HepG2 (cell line): Measurements from ENCODE around the gene GDF9.

Experiments
- MTF1 ChIP-seq: sonication (generic); formaldehyde crosslinking; IDR thresholded peaks from 2 replicates; pipeline ENCODE4 v1.5.0; 2020; ENCODE audit warnings: missing genetic modification reagents
- TF ChIP-seq, protein P1 (sequence below): sonication (generic); formaldehyde crosslinking; IDR thresholded peaks from 2 replicates; pipeline ENCODE4 v1.5.0; 2020; ENCODE audit warnings: mild to moderate bottlenecking, missing genetic modification reagents, moderate library complexity

DNA sequence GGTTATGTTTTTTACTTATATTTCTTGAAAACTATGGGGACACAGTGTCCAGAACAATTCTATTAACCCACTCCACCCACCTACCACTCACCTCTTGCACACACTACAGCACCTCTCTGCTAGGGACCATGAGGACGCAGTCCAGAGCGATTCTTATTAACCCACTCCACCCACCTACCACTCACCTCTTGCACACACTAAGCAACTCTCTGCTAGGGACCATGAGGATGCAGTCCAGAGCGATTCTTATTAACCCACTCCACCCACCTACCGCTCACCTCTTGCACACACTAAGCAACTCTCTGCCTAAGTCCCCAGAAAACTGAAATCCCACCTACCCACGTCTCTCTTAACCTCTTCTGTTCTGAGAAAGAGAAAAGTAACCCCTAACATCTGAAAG is 33.7 kb downstream of the GDF9 start:
- TF ChIP-seq MTF1: no peak
- TF ChIP-seq, protein P1, sequence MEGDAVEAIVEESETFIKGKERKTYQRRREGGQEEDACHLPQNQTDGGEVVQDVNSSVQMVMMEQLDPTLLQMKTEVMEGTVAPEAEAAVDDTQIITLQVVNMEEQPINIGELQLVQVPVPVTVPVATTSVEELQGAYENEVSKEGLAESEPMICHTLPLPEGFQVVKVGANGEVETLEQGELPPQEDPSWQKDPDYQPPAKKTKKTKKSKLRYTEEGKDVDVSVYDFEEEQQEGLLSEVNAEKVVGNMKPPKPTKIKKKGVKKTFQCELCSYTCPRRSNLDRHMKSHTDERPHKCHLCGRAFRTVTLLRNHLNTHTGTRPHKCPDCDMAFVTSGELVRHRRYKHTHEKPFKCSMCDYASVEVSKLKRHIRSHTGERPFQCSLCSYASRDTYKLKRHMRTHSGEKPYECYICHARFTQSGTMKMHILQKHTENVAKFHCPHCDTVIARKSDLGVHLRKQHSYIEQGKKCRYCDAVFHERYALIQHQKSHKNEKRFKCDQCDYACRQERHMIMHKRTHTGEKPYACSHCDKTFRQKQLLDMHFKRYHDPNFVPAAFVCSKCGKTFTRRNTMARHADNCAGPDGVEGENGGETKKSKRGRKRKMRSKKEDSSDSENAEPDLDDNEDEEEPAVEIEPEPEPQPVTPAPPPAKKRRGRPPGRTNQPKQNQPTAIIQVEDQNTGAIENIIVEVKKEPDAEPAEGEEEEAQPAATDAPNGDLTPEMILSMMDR (CRISPR knock-in tag): no peak
